ENCODE results near the gene TPT1.

TPT1 gene

DNA sequence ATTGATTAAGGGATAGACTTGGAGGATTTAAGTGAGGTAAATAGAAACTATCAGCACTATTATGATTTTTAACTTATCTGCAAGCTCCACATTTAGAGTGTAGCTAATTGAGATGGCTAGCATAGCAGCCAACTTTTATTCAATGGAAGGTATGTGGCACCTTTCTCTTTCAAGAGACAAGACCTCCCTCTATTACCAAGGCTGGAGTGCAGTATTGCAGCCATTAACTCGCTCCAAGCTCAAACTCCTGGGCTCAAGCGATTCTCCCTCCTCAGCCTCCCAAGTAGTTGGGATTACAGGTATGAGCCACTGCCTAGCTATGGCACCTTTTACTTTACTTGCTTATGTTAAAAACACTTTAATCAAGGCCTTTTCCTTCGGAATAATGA is 8.2 kb downstream of the TPT1 start:
- Histone ChIP-seq H3K9ac (ENCODE audit: insufficient read length, low read depth) (no peak overlapping the region), H3K4me3 (ENCODE audit: insufficient read length, low read depth) (no peak overlapping the region), H3K36me3 (ENCODE audit: insufficient read depth, insufficient read length, low read length) (peaks cover 30% of the 10 kb centered on the region), H3K9me3 (ENCODE audit: insufficient read depth, low read length) (no peaks in the 10 kb centered on the region), H3K27me3 (ENCODE audit: insufficient read depth, insufficient read length) (no peaks in the 10 kb centered on the region), H3K4me1 (ENCODE audit: insufficient read depth, insufficient read length) (no peaks in the 10 kb centered on the region)
- no peak for TF ChIP-seq ZNF274 (IDR thresholded peaks at IDR 0.05; ENCODE audit: low read depth, low read length)
- TF ChIP-seq SUZ12 (IDR thresholded peaks at IDR 0.05; ENCODE audit: extremely low read depth, insufficient read depth, insufficient read length): no peak
- TF ChIP-seq YY1 (IDR thresholded peaks at IDR 0.05; ENCODE audit: insufficient read depth, insufficient read length): no peak
- DNase-seq (ENCODE audit: low read depth, low spot score): no peak

DNA sequence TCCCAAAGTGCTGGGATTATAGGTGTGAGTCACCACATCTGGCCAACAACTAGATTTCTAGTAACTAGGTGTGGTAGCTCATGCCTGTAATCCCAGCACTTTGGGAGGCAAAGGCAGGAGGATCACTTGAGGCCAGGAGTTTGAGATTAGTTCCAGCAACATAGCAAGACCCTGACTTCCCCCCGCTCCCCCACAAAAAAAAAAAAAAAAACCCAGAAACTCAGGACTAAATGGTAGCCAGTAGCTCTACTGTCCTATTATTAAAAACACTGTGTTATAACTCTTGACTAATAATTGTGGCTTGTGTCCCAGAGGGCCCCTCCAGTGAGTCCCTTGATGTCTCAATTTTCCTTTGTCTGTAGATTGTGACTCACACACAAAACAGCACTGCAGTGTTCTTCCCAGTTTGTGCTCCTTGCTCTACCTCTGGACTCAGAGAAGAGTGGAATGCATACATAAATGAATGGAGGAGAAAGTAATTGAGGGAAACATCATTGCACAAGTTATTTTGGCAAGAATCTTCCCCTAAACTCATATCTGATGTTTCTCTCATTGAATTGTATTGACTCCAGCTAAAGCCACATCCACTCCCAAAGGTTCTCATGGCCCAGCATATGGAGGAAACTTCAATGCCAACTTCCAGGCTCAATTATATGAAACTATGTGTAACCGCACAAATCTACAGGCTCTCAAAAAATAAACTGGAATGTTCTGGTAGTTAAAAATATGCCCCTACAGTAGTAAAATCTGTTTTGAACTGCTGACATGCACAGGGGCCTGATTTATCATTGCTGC is 8.8 kb downstream of the TPT1 start:
- no peak for DNase-seq (ENCODE audit: low read depth, low spot score)
- Histone ChIP-seq H3K27me3 (ENCODE audit: insufficient read depth, insufficient read length) (no peaks in the 10 kb centered on the region), H3K9ac (ENCODE audit: insufficient read length, low read depth) (no peak overlapping the region), H3K9me3 (ENCODE audit: insufficient read depth, low read length) (no peaks in the 10 kb centered on the region), H3K4me1 (ENCODE audit: insufficient read depth, insufficient read length) (no peaks in the 10 kb centered on the region), H3K4me3 (ENCODE audit: insufficient read length, low read depth) (no peak overlapping the region), H3K36me3 (ENCODE audit: insufficient read depth, insufficient read length, low read length) (peaks cover 24% of the 10 kb centered on the region)
- TF ChIP-seq ZNF274 (IDR thresholded peaks at IDR 0.05; ENCODE audit: low read depth, low read length): no peak
- TF ChIP-seq YY1 (IDR thresholded peaks at IDR 0.05; ENCODE audit: insufficient read depth, insufficient read length): no peak
- TF ChIP-seq SUZ12 (IDR thresholded peaks at IDR 0.05; ENCODE audit: extremely low read depth, insufficient read depth, insufficient read length): no peak

DNA sequence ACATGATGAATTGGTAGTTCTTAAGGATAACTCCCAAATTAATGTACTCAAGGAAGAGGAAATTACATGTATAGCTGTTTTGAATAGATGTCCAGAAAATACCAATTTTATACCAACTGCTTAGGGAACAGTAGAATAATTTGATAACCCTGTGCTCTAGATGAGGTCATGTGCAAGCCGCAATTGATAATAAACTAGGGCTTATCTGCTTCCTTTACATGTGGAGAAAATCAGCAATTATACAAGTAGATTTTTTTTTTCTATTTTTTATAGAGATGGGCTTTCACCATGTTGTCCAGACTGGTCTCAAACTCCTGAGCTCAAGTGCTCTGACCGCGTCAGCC is 9.3 kb downstream of the TPT1 start:
- Histone ChIP-seq H3K4me3 (ENCODE audit: insufficient read length, low read depth) (no peak overlapping the region), H3K9ac (ENCODE audit: insufficient read length, low read depth) (no peak overlapping the region), H3K4me1 (ENCODE audit: insufficient read depth, insufficient read length) (no peaks in the 10 kb centered on the region), H3K36me3 (ENCODE audit: insufficient read depth, insufficient read length, low read length) (peaks cover 19% of the 10 kb centered on the region), H3K27me3 (ENCODE audit: insufficient read depth, insufficient read length) (no peaks in the 10 kb centered on the region), H3K9me3 (ENCODE audit: insufficient read depth, low read length) (no peaks in the 10 kb centered on the region)
- DNase-seq (ENCODE audit: low read depth, low spot score): no peak
- no peak for TF ChIP-seq ZNF274 (IDR thresholded peaks at IDR 0.05; ENCODE audit: low read depth, low read length)
- no peak for TF ChIP-seq YY1 (IDR thresholded peaks at IDR 0.05; ENCODE audit: insufficient read depth, insufficient read length)
- TF ChIP-seq SUZ12 (IDR thresholded peaks at IDR 0.05; ENCODE audit: extremely low read depth, insufficient read depth, insufficient read length): no peak

DNA sequence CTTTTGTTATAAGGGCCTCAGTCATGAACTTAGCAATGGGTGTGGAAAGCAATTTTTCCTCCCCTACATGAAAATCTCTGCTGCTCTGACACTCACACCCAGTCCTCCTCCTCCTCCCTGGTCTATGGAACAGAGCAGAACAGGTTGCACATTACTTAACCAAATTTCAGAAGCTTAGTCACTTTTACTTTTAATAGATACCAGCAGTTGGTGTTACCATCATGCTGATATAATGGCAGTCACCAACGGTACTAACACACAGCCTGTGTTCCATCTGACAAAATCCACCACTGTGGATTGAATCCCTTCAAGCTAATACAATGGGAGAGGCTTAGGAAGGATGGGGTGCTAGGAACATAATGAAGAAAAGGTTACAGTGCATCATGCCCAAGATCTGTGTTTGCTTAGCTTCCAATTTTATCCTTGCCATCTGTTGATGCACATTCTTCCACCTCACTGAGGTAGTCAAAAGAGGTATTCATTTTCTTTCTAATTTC is 9.8 kb downstream of the TPT1 start:
- DNase-seq (ENCODE audit: low read depth, low spot score): no peak
- Histone ChIP-seq H3K4me3 (ENCODE audit: insufficient read length, low read depth) (no peak overlapping the region), H3K4me1 (ENCODE audit: insufficient read depth, insufficient read length) (no peaks in the 10 kb centered on the region), H3K9ac (ENCODE audit: insufficient read length, low read depth) (no peak overlapping the region), H3K27me3 (ENCODE audit: insufficient read depth, insufficient read length) (no peaks in the 10 kb centered on the region), H3K9me3 (ENCODE audit: insufficient read depth, low read length) (no peaks in the 10 kb centered on the region), H3K36me3 (ENCODE audit: insufficient read depth, insufficient read length, low read length) (peaks cover 14% of the 10 kb centered on the region)
- TF ChIP-seq ZNF274 (IDR thresholded peaks at IDR 0.05; ENCODE audit: low read depth, low read length) (no peak), SUZ12 (IDR thresholded peaks at IDR 0.05; ENCODE audit: extremely low read depth, insufficient read depth, insufficient read length) (no peak), YY1 (IDR thresholded peaks at IDR 0.05; ENCODE audit: insufficient read depth, insufficient read length) (no peak)

DNA sequence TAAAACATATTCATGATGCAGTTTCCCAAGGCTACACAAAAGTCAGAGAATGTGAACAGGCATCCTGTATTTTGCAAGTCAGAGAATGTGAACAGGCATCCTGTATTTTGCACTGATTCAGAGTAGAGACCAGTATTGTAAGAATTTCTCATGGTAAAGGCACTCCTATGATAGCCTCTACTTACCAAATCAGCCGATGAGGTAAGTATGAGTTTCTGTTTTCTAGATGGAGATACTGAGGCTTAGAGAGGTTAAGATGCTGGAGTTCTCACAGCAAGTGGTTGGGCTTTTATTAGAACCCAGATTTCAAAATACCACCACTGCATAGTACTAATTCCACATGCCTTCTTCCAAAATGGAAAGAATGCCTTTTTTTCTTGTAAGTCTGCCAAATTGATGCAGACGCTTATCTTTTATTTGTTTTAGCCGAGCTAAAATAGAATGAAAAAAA is 12.3 kb downstream of the TPT1 start:
- no peak overlapping the region for H3K4me3 ChIP-seq (ENCODE audit: insufficient read length, low read depth)
- no peaks in the 10 kb centered on the region for H3K27me3 ChIP-seq (ENCODE audit: insufficient read depth, insufficient read length)
- no peak for DNase-seq (ENCODE audit: low read depth, low spot score)
- TF ChIP-seq ZNF274 (IDR thresholded peaks at IDR 0.05; ENCODE audit: low read depth, low read length) (no peak), SUZ12 (IDR thresholded peaks at IDR 0.05; ENCODE audit: extremely low read depth, insufficient read depth, insufficient read length) (no peak), YY1 (IDR thresholded peaks at IDR 0.05; ENCODE audit: insufficient read depth, insufficient read length) (no peak)
- H3K9ac ChIP-seq (ENCODE audit: insufficient read length, low read depth): no peak overlapping the region
- H3K36me3 ChIP-seq (ENCODE audit: insufficient read depth, insufficient read length, low read length): no peaks in the 10 kb centered on the region
- H3K9me3 ChIP-seq (ENCODE audit: insufficient read depth, low read length): no peaks in the 10 kb centered on the region
- no peaks in the 10 kb centered on the region for H3K4me1 ChIP-seq (ENCODE audit: insufficient read depth, insufficient read length)

DNA sequence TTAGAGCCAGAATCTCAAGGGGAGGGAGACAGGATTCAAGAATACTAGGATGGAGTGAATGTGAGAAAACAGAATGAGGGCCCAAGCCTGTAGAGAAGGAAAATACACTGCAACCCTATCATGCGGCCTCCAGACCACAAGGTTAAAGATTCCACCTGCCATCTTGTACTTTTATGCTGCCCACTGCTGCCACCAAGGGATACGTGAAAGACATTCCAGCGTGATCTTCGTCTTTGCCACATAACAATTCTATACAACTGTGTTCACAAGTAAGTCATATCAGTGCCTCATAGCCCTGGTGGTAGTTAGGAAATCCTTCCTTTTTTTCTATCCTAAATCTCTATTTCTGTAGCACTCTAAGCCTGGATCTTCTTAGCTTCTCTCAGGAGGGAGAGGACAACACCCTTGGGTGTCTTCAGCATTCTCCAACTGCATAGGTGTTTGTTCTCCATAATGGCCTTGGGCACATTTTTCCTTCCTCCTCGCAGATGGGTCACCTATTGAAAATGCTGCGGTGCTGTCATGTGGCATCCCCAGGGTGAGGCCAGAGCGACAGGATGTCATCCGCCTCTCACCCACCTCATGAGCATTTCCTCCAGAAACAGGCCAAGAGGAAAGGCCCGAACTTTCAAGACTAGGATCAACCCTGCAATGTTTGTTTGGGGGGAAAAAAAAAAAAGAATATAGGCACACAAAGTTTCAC is 13.6 kb downstream of the TPT1 start:
- Histone ChIP-seq H3K9ac (ENCODE audit: insufficient read length, low read depth) (no peak overlapping the region), H3K4me3 (ENCODE audit: insufficient read length, low read depth) (no peak overlapping the region), H3K9me3 (ENCODE audit: insufficient read depth, low read length) (no peaks in the 10 kb centered on the region), H3K36me3 (ENCODE audit: insufficient read depth, insufficient read length, low read length) (no peaks in the 10 kb centered on the region), H3K4me1 (ENCODE audit: insufficient read depth, insufficient read length) (no peaks in the 10 kb centered on the region), H3K27me3 (ENCODE audit: insufficient read depth, insufficient read length) (no peaks in the 10 kb centered on the region)
- DNase-seq (ENCODE audit: low read depth, low spot score): no peak
- TF ChIP-seq ZNF274 (IDR thresholded peaks at IDR 0.05; ENCODE audit: low read depth, low read length): no peak
- TF ChIP-seq SUZ12 (IDR thresholded peaks at IDR 0.05; ENCODE audit: extremely low read depth, insufficient read depth, insufficient read length): no peak
- TF ChIP-seq YY1 (IDR thresholded peaks at IDR 0.05; ENCODE audit: insufficient read depth, insufficient read length): no peak

DNA sequence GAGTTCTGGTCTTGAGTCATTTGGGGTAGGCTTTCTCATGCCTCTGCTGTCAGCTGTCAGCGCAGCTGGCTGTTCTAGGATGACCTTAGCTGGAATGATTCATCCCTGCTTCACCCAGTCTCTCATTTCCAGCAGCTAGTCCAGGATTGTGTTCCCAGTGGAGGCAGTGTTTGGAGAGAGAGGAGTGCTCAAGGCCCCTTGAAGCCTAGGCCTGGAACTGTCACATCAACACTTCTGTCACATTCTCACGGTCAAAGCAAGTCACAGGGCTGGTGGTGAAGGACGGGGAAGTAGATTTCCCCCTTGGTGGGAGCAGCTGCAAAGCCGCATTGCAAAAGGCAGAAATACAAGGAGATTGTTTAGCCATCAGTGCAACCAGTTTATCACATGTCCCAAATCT is 15.2 kb downstream of the TPT1 start:
- H3K9me3 ChIP-seq (ENCODE audit: insufficient read depth, low read length): no peaks in the 10 kb centered on the region
- no peak for DNase-seq (ENCODE audit: low read depth, low spot score)

More for the DNA sequence above, 15.2 kb downstream of the TPT1 start:
- H3K4me1 ChIP-seq (ENCODE audit: insufficient read depth, insufficient read length): no peaks in the 10 kb centered on the region
- no peaks in the 10 kb centered on the region for H3K36me3 ChIP-seq (ENCODE audit: insufficient read depth, insufficient read length, low read length)
- H3K9ac ChIP-seq (ENCODE audit: insufficient read length, low read depth): no peak overlapping the region
- no peak for TF ChIP-seq YY1 (IDR thresholded peaks at IDR 0.05; ENCODE audit: insufficient read depth, insufficient read length)
- TF ChIP-seq SUZ12 (IDR thresholded peaks at IDR 0.05; ENCODE audit: extremely low read depth, insufficient read depth, insufficient read length): no peak
- TF ChIP-seq ZNF274 (IDR thresholded peaks at IDR 0.05; ENCODE audit: low read depth, low read length): no peak
- no peaks in the 10 kb centered on the region for H3K27me3 ChIP-seq (ENCODE audit: insufficient read depth, insufficient read length)
- no peak overlapping the region for H3K4me3 ChIP-seq (ENCODE audit: insufficient read length, low read depth)

All from NT2/D1 (cell line).